Parathyroid adenoma (tissue), 2 donors: ENCODE results near the gene IMPA2.

Experiments
- H2AFZ ChIP-seq: fragments of 300-600 bp; sonication (generic); one replicate; pipeline ENCODE4 v1.7.0; 2017; ENCODE audit warnings: antibody characterized with exemption, mild to moderate bottlenecking
- H3K27ac ChIP-seq: fragments of 300-600 bp; sonication (generic); one replicate; pipeline ENCODE4 v1.7.0; 2017
- H3K27me3 ChIP-seq: fragments of 300-600 bp; sonication (generic); one replicate; pipeline ENCODE4 v1.7.0; 2017; ENCODE audit warnings: low read length; ENCODE audit not compliant: control insufficient read depth, insufficient read depth
- H3K36me3 ChIP-seq: fragments of 300-600 bp; sonication (generic); one replicate; pipeline ENCODE4 v1.7.0; 2017; ENCODE audit warnings: low read length; ENCODE audit not compliant: control insufficient read depth, insufficient read depth
- H3K4me1 ChIP-seq: fragments of 300-600 bp; sonication (generic); one replicate; pipeline ENCODE4 v1.7.0; 2017; ENCODE audit warnings: control low read depth
- H3K4me2 ChIP-seq: fragments of 300-600 bp; sonication (generic); one replicate; pipeline ENCODE4 v1.7.0; 2017; ENCODE audit warnings: low read length
- H3K4me3 ChIP-seq: fragments of 300-600 bp; sonication (generic); one replicate; pipeline ENCODE4 v1.7.0; 2017; ENCODE audit warnings: low read depth, low read length
- H3K79me2 ChIP-seq: fragments of 300-600 bp; sonication (generic); one replicate; pipeline ENCODE4 v1.7.0; 2017; ENCODE audit warnings: control low read depth
- H3K9ac ChIP-seq: fragments of 300-600 bp; sonication (generic); one replicate; pipeline ENCODE4 v1.7.0; 2017; ENCODE audit warnings: mild to moderate bottlenecking
- H3K9me3 ChIP-seq: fragments of 300-600 bp; sonication (generic); one replicate; pipeline ENCODE4 v1.7.0; 2017; ENCODE audit warnings: low read length; ENCODE audit not compliant: control insufficient read depth
- TF ChIP-seq, protein P1 (sequence below): fragments of 300-600 bp; sonication (generic); IDR thresholded peaks from one replicate; pipeline ENCODE4 v1.7.0; 2017; ENCODE audit warnings: antibody characterized with exemption, mild to moderate bottlenecking
- donor health status: primary hyperparathyroidism.

Gene IMPA2

DNA sequence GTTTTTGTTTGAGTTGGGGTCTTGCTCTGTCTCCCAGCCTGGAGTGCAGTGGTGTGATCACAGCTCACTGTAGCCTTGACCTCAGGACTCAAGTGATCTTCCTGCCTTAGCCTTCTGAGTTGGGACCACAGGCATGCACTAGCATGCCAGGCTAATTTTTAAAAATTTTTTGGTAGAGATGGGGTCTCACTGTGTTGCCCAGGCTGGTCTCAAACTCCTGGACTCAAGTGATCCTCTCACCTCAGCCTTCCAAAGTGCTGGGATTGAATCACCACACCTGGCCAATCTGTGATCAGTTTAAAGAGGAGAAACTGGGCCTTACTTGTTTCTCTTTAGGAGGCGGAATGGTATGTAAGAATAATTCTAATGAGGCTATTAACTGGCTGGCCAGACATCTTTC is 49.9 kb downstream of the IMPA2 start:
- Histone ChIP-seq H3K4me3 (no peak overlapping the region), H3K79me2 (no peaks in the 10 kb centered on the region), H3K27me3 (no peaks in the 10 kb centered on the region), H2AFZ (no peak overlapping the region), H3K9ac (no peak overlapping the region), H3K27ac (no peak overlapping the region), H3K36me3 (no peaks in the 10 kb centered on the region), H3K4me2 (no peak overlapping the region), H3K4me1 (no peaks in the 10 kb centered on the region), H3K9me3 (no peaks in the 10 kb centered on the region)
- TF ChIP-seq, protein P1, sequence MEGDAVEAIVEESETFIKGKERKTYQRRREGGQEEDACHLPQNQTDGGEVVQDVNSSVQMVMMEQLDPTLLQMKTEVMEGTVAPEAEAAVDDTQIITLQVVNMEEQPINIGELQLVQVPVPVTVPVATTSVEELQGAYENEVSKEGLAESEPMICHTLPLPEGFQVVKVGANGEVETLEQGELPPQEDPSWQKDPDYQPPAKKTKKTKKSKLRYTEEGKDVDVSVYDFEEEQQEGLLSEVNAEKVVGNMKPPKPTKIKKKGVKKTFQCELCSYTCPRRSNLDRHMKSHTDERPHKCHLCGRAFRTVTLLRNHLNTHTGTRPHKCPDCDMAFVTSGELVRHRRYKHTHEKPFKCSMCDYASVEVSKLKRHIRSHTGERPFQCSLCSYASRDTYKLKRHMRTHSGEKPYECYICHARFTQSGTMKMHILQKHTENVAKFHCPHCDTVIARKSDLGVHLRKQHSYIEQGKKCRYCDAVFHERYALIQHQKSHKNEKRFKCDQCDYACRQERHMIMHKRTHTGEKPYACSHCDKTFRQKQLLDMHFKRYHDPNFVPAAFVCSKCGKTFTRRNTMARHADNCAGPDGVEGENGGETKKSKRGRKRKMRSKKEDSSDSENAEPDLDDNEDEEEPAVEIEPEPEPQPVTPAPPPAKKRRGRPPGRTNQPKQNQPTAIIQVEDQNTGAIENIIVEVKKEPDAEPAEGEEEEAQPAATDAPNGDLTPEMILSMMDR = no peak

DNA sequence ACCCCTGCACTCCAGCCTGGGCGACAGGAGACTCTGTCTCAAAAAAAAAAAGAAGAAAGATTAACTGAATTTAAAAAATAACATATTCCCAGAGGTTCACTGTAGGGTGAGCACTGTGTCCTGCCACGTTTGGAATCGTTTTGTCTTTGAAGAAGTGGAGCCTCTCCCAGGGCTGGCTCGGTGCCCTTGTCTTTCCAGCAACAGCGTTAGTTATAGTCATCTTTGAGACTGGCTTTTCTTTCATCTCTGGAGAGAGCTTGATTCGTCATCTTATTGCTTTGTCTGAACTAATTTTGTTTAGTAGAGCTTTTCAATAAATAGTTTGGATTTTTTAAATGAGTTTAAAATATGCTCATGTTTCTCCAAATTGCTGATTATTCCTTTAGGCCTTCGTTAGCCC is 50.5 kb downstream of the IMPA2 start:
- no peaks in the 10 kb centered on the region for H3K4me1 ChIP-seq
- H2AFZ ChIP-seq = no peak overlapping the region
- H3K27ac ChIP-seq = no peak overlapping the region

DNA sequence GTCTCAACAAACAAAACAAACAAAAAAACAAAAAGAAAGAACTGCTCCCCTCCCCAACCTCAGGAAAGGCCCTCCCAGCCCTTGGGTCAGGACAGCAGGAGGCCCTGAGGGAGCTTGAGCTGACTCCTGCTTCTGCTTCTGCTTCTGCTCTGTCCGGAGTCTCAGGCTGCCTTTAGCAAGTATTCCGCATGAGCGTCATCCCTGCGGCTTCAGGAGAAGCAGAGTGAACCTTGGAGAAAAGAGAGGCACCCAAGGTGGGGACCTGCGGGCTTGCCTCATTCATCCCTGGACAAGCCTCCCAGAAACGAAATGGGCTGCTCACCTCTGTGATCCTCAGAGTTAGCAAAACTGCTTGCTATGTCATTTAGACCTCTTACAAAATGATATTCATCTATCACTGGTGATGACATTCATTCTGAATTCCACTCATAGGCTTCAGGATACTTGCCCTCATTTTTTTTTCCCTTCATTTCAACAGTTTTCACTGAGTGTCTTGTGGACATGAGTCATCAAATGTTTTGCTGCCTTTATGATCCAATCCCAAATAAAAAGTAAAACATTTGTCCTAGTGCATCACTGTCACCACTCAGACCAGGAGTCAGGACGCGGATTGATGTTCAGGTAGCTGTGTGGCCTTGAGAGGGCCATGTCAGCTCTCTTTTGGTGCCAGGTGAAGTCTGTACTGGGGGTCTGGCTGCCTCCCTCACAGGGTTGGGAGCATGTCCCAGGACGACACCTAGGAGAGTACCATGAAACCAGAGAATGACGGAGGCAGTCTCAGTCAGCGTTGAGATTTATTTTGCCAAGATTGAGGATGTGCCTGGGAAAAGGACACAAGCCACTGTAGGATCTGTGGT is 51.7 kb downstream of the IMPA2 start:
- H2AFZ ChIP-seq = no peak overlapping the region
- H3K9ac ChIP-seq = no peak overlapping the region
- no peaks in the 10 kb centered on the region for H3K9me3 ChIP-seq
- no peaks in the 10 kb centered on the region for H3K36me3 ChIP-seq
- H3K4me1 ChIP-seq = no peaks in the 10 kb centered on the region
- H3K4me3 ChIP-seq = no peak overlapping the region
- H3K79me2 ChIP-seq = no peaks in the 10 kb centered on the region
- TF ChIP-seq, protein P1 = no peak
- H3K27ac ChIP-seq = no peak overlapping the region
- H3K27me3 ChIP-seq = no peaks in the 10 kb centered on the region
- H3K4me2 ChIP-seq = no peak overlapping the region

More for the DNA sequence above, 50.5 kb downstream of the IMPA2 start:
- H3K9ac ChIP-seq = no peak overlapping the region
- no peak overlapping the region for H3K4me2 ChIP-seq
- H3K9me3 ChIP-seq = no peaks in the 10 kb centered on the region
- no peaks in the 10 kb centered on the region for H3K27me3 ChIP-seq
- H3K79me2 ChIP-seq = no peaks in the 10 kb centered on the region
- no peak overlapping the region for H3K4me3 ChIP-seq
- H3K36me3 ChIP-seq = no peaks in the 10 kb centered on the region
- TF ChIP-seq, protein P1 = no peak

DNA sequence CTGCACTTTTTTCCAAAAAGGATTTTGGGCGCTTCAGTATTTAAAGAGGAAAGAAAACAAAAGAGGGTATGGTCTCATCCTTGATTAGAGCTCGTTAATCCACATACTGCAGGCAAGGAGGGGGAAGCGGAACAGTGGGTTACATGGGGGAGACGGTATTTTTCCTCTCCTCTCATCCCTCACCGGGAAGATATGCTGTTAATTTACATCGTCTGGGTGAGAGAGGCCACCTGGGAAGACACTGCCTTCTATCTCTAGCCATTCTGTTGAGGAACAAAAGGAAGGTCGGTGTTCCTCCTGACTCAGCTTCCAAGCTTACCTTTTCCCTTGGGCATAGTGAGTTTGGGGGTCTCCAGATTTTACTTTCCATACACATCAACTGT is 52.3 kb downstream of the IMPA2 start:
- no peak overlapping the region for H2AFZ ChIP-seq
- no peaks in the 10 kb centered on the region for H3K9me3 ChIP-seq
- no peak overlapping the region for H3K4me3 ChIP-seq
- H3K4me1 ChIP-seq = peaks cover under 1% of the 10 kb centered on the region
- H3K9ac ChIP-seq = no peak overlapping the region
- no peaks in the 10 kb centered on the region for H3K79me2 ChIP-seq
- TF ChIP-seq, protein P1 = no peak
- no peaks in the 10 kb centered on the region for H3K27me3 ChIP-seq
- no peak overlapping the region for H3K4me2 ChIP-seq
- H3K27ac ChIP-seq = no peak overlapping the region
- no peaks in the 10 kb centered on the region for H3K36me3 ChIP-seq
